ENCODE data around the gene CLTCL1. TPM values are rescaled to one million over a fixed set of nuclear protein-coding genes. Genes with fewer than 3 reads are reported as not detected.
"Not testable (repeated sequence)": the region's sequence is repeated elsewhere in the genome, so short reads cannot be mapped to it uniquely, and the experiment has no call there.

Gene CLTCL1
- 5.8 TPM for total RNA-seq

DNA sequence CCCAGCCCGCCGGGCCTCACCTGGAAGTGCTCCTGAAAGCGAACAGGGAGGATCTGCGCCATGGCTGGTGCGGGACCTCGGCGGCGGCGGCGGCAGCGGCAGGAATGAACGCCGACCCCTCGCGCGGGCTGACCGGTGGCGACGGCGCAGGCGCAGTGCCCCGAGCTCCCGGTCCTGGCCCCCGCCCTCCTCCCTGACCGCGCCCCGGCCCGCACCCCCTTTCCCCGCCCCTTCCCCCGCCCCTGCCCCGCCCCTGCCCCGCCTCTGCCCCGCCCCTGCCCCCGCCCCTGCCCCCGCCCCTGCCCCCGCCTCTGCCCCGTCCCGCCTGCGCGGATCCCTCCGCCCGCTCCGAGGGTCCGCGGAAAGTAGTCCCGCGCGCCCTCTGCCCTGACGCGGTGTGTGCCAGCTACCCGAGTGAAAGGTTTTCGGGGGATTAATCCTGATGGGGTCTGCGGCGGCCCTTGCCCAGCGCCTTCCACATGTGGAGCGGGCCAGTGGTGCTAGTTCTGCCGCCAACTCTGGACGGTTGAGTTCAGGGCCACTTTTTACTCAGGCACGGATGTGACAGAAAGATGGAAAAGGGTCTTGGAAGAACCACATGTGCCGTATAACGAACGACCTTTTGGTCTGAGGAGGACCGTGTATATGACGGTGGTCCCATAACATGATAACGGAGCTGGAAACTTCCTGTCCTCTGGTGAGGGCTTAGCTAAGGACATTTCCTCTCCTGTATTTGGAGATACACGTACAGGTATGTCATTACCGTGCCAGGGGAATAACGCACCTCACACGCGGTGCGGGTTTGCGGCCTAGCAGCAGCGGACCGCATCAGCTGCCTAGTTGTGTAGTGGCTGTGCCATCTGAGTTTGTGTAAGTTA, at the start of gene CLTCL1:
TSS of gene CLTCL1 (minus strand) at position 140 of the 878 bp plus-strand sequence. CDS start at position 62, 78 bp downstream.
- DNase-seq (ENCODE audit: low spot score): peak; percentile 75

GRCh38 chr22:19337137-19337536, 45.6 kb upstream of the CLTCL1 start:
- no peak for DNase-seq (ENCODE audit: low spot score)

DNA sequence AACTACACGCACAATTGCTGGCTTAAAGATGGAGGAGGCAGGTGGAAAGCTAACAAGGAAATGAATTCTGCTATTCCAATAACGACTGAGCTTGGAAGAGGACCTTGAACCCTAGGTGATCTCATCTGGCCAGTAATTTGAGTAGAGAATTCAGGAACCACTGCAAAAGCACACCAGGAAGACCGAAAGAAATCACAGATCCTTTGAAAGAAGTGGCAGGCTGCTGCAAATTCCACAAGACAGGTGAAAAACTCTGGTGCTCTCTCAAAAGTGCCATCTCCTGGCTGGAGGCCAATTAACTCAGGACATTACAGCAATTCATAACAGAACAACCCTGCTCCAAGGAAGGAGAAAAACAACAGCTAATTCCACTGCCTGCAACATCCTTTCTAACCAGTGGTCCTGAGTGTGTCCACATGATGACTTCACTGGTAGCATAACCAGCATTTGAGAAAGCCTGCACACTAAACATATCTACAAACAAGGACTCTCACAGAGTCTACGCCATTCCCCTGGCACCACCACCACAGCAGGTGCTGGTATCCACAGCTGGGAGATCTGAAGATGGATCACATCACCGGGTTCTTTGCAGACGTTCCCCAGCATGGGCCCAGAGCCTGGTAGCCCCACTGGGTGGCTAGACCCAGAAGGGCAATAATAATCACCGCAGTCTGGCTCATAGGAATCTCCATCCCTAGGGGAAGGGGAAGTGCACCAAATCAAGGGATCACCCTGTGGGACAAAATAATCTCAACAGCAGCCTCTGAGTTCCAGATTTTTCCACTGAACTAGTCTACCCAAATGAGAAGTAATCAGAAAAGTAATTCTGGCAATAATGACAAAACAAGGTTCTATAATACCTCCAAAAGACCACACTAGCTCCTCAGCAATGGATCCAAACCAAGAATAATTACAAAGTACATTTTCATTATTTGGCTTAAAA, 44.9 kb upstream of the CLTCL1 start:
- DNase-seq (ENCODE audit: low spot score): no peak

DNA sequence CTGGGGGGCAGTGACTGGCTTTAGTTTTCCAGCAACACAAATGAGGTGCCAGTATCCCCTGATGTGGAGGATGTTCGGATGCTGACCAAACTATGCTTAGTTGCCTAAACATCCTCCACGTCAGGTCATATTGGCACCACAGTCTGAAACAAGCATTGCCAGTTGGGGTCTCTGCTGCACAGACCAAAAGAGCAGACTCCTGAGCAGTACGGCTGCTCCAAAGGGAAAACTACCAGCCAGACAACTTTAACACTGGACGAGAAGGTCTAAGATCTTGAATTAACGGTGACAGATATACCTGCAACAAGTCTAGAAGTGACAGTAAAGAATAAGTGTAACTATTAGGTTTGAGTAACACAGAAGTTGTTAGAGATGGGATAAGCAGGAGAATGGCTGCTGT, 40.5 kb upstream of the CLTCL1 start:
- DNase-seq (ENCODE audit: low spot score): no peak

- DNase-seq (ENCODE audit: low spot score): no peak
Observed at GRCh38 chr22:19331474-19331873, 40.0 kb upstream of the CLTCL1 start.

DNA sequence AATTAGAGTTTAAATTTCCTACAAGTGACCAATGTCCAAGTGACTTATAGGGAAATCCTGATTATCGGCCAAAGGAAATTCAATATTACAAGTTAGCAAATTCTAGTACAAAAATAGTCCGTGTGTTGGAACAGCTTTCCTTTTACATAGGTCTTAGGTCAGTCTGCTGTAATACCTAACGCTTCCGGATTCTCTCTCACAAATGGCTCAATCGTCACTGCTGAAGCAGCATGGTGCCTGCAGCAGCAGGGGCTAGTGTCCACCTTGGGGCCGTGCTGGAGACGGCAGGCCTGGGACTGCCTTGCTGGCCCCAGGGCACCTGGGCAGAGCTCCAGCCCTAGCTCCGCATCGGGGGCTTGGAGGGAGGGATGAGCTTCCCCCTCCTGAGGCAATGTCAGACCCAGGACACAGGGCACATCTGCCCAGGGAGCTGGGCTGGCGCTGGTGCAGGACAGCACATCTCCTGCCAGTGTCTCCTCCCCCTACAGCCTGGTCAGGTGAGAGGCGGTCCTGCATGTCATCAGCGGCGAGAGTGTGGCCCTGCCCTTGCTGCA, 39.4 kb upstream of the CLTCL1 start:
- no peak for DNase-seq (ENCODE audit: low spot score)

GRCh38 chr22:19330205-19330604, 38.7 kb upstream of the CLTCL1 start:
- DNase-seq (ENCODE audit: low spot score): not testable (repeated sequence)

GRCh38 chr22:19329454-19329853, 37.9 kb upstream of the CLTCL1 start:
- no peak for DNase-seq (ENCODE audit: low spot score)

GRCh38 chr22:19325296-19325948, 33.9 kb upstream of the CLTCL1 start:
- no peak for DNase-seq (ENCODE audit: low spot score)

DNA sequence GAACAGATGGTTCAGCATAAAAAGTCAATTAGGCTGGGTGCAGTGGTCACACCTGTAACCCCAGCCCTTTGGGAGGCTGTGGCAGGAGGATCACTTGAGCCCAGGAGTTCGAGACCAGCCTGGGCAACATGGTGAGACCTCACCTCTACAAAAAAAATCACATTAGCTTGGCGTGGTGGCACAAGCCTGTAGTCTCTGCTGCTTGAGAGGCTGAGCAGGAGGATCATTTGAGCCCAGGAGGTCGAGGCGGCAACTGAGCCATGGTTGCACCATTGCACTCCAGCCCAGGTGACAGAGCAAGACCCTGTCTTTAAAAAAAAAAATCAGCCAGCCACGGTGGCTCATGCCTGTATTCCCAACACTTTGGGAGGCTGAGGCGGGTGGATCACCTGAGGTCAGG, 31.9 kb upstream of the CLTCL1 start:
- not testable (repeated sequence) for DNase-seq (ENCODE audit: low spot score)

DNA sequence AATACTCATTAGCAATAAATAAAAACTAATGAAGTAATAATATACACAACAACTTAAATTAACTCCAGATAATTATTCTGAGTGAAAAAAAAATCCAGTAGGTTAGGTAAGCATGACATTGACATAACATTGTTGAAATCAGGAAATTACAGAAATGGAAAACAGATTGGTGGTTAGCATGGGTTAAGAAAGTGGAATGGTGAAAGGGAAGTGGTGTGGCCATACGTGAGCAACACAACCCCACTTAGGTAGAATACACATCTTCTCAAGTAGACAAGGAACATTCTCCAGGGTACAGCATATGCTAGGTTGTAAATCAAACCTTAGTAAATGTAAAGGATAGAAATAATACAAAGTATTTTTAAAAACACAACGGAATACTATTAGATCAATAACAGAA, 30.2 kb upstream of the CLTCL1 start:
- DNase-seq (ENCODE audit: low spot score): no peak

DNA sequence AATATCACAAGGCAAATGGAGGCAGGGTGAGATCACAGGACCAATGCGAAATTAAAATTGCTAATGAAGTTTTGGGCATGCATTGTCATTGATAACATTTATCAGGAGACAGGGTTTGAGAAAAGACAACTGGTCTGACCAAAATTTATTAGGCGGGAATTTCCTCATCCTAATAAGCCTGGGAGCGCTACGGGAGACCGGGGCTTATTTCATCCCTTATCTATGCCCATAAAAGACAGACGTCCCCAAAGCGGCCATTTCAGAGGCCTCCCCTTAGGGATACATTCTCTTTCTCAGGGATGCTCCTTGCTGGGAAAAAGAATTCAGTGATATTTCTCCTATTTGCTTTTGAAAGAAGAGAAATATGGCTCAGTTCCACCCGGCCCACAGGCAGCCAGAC, 28.6 kb upstream of the CLTCL1 start:
- DNase-seq (ENCODE audit: low spot score): not testable (repeated sequence)

DNA sequence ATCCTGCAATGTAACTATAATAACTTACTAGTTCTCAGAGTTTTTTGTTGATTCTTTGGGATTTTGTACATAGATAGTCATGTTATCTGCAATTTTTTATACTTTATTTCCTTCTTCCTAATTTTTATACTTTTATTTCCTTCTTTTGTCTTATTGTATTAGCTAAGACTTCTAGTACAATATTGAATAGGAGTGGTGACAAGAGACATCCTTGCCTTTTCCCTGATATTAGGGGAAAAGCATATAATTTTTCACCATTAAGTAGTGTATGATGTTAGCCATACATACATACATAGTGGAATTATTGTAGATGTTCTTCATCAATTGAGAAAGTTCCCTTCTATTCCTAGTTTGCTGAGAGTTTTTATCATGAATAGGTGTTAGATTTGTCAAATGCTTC, 27.8 kb upstream of the CLTCL1 start:
- DNase-seq (ENCODE audit: low spot score): no peak

GRCh38 chr22:19317865-19318264, 26.3 kb upstream of the CLTCL1 start:
- no peak for DNase-seq (ENCODE audit: low spot score)

DNA sequence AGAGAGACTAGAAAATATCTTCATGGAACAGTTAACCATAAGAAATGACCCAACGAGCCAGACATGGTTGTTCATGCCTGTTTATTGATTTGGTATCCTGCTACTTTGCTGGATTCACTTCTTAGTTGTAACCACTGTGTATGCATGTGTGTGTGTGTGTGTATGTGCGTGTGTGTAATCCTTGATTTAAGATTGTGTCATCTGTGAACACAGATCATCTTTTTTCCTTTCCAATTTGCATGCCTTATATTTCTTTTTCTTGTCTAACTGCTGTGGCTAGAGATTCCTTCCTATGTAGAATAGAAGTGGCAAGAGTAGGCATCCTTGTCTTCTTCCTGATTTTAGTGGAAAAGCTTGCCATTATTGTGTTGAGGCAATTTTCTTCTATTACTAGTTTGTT, 16.4 kb upstream of the CLTCL1 start:
- DNase-seq (ENCODE audit: low spot score): no peak

DNA sequence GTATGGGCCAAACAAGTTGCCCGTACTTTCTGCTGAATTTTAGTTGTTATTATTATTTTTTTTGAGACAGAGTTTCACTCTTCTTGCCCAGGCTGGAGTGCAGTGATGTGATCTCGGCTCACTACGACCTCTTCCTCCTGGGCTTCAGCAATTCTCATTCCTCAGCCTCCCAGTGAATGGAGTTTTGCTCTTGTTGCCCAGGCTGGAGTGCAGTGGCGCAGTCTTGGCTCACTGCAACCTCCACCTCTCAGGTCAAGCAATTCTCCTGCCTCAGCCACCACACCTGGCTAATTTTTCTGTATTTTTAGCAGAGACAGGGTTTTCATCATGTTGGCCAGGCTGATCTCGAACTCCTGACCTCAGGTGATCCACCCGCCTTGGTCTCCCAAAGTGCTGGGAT, 15.0 kb upstream of the CLTCL1 start:
- DNase-seq (ENCODE audit: low spot score): not testable (repeated sequence)

DNA sequence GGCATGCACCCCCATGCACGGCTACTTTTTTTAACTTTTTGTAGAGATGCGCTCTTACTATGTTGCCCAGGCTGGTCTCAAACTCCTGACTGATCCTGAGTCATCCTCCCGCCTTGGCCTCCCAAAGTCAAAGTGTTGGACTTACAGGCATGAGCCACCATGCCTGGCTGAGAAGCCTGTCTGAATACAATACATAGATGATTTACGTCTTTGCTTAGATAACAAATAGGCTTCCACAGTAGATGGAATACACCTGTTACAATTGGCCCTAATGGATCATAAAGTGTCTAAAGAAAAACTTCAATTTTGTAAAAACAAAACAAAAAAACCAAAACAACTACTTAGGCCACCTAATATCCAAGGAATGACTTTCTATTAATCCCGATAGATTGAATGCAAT, 13.0 kb upstream of the CLTCL1 start:
- DNase-seq (ENCODE audit: low spot score): no peak

- no peak for DNase-seq (ENCODE audit: low spot score)
Observed at GRCh38 chr22:19303785-19304184, 12.3 kb upstream of the CLTCL1 start.

DNA sequence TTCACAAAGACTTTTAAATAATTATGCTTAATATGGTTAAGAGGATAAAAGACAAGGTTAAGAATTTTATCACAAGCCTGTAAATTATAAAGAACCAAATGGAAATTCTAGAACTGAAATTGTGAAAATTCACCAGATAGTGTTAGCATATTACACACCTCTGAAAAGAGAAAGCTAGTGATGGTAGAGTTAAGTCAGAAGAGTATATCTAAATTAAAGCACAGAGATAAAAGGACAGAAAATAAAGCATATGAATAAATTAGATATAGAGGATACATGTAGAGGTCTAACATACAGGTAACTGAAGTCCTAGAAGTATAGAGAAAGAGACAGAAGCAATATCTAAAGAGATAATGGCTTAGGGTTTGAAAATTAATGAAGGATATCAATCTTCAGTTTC, 4.2 kb upstream of the CLTCL1 start:
- DNase-seq (ENCODE audit: low spot score): no peak

GRCh38 chr22:19292458-19293230, 1.1 kb upstream of the CLTCL1 start:
- no peak for DNase-seq (ENCODE audit: low spot score)

DNA sequence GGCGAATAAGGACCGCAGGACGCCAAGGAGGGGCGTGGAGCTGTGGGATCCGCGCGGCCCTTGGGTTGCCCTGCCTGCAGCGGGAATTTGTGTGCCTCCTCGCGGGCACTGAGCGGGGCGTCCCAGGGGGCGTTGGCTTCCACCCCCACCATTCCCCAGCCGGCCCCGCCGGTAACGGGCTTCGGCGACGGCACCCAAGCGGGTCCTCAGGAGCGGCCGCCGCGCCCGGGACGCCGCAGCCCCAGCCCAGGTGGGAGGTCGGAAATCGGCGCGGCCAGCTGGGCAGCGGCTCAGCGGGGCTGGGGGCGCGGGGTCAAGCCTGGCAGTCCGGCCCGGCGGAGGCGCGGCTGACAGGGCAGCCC, 320 bp downstream of the CLTCL1 start:
- DNase-seq (ENCODE audit: low spot score): no peak

Measured in ureter (tissue), 1 donor.